ENCODE data around the gene ROPN1L. TPM values are rescaled to one million over a fixed set of nuclear protein-coding genes. Genes with fewer than 3 reads are reported as not detected.

Gene ROPN1L
- total RNA-seq, 1 experiment from 2014 or later: 0.24 TPM

GRCh38 chr5:10502130-10502529, 60.5 kb downstream of the ROPN1L start:
- no TSS peak for BruUV-seq (replicated peaks)
- TF ChIP-seq EZH2 (IDR thresholded peaks at IDR 0.05; ENCODE audit: borderline replicate concordance, low read depth, low read length, poor library complexity, severe bottlenecking) (no peak), CTCF (conservative IDR thresholded peaks at IDR 0.05; ENCODE audit: low read depth, low read length) (no peak)
- H3K36me3 ChIP-seq (ENCODE audit: insufficient read depth, low read length, poor library complexity, severe bottlenecking): no peaks in the 10 kb centered on the region
- no peaks in the 10 kb centered on the region for H3K9me3 ChIP-seq (ENCODE audit: low read depth, low read length, poor library complexity, severe bottlenecking)
- no peak for DNase-seq (ENCODE audit: low spot score)
- H3K4me3 ChIP-seq (ENCODE audit: low read depth, low read length, poor library complexity, severe bottlenecking): no peak overlapping the region
- intact Hi-C loops (cut with micrococcal nuclease; ENCODE audit: unreplicated experiment): no loop called here
- H3K4me1 ChIP-seq (ENCODE audit: insufficient read depth, low read length, poor library complexity, severe bottlenecking): no peaks in the 10 kb centered on the region
- ChIA-PET CTCF (no interaction called here), POLR2A (ENCODE audit: low non-redundant PET) (interaction anchor here (0.7 kb wide), 1 partner anchor 48 kb away, joined by 3 read pairs; no protein-coding TSS in a partner anchor)
- H3K27ac ChIP-seq (ENCODE audit: low read depth, low read length, poor library complexity, severe bottlenecking): no peak overlapping the region
- H3K27me3 ChIP-seq (replicated peaks; ENCODE audit: insufficient read depth, low read depth, low read length, poor library complexity): no peaks in the 10 kb centered on the region

GRCh38 chr5:10502578-10502977, 60.9 kb downstream of the ROPN1L start:
- ChIA-PET CTCF (no interaction called here), POLR2A (ENCODE audit: low non-redundant PET) (no interaction called here)
- Histone ChIP-seq H3K36me3 (ENCODE audit: insufficient read depth, low read length, poor library complexity, severe bottlenecking) (no peaks in the 10 kb centered on the region), H3K9me3 (ENCODE audit: low read depth, low read length, poor library complexity, severe bottlenecking) (no peaks in the 10 kb centered on the region), H3K4me3 (ENCODE audit: low read depth, low read length, poor library complexity, severe bottlenecking) (no peak overlapping the region), H3K4me1 (ENCODE audit: insufficient read depth, low read length, poor library complexity, severe bottlenecking) (no peaks in the 10 kb centered on the region), H3K27ac (ENCODE audit: low read depth, low read length, poor library complexity, severe bottlenecking) (no peak overlapping the region), H3K27me3 (replicated peaks; ENCODE audit: insufficient read depth, low read depth, low read length, poor library complexity) (no peaks in the 10 kb centered on the region)
- no TSS peak for BruUV-seq (replicated peaks)
- intact Hi-C loops (cut with micrococcal nuclease; ENCODE audit: unreplicated experiment): no loop called here
- TF ChIP-seq CTCF (conservative IDR thresholded peaks at IDR 0.05; ENCODE audit: low read depth, low read length) (no peak), EZH2 (IDR thresholded peaks at IDR 0.05; ENCODE audit: borderline replicate concordance, low read depth, low read length, poor library complexity, severe bottlenecking) (no peak)
- DNase-seq (ENCODE audit: low spot score): no peak

- BruUV-seq (replicated peaks): no TSS peak
- CTCF ChIA-PET: no interaction called here
Measured at GRCh38 chr5:10503321-10503720, 61.6 kb downstream of the ROPN1L start.

More at GRCh38 chr5:10503321-10503720, 61.6 kb downstream of the ROPN1L start:
- Histone ChIP-seq H3K4me1 (ENCODE audit: insufficient read depth, low read length, poor library complexity, severe bottlenecking) (no peaks in the 10 kb centered on the region), H3K27ac (ENCODE audit: low read depth, low read length, poor library complexity, severe bottlenecking) (no peak overlapping the region), H3K27me3 (replicated peaks; ENCODE audit: insufficient read depth, low read depth, low read length, poor library complexity) (no peaks in the 10 kb centered on the region), H3K9me3 (ENCODE audit: low read depth, low read length, poor library complexity, severe bottlenecking) (no peaks in the 10 kb centered on the region), H3K36me3 (ENCODE audit: insufficient read depth, low read length, poor library complexity, severe bottlenecking) (no peaks in the 10 kb centered on the region), H3K4me3 (ENCODE audit: low read depth, low read length, poor library complexity, severe bottlenecking) (no peak overlapping the region)
- intact Hi-C loops (cut with micrococcal nuclease; ENCODE audit: unreplicated experiment): no loop called here
- POLR2A ChIA-PET (ENCODE audit: low non-redundant PET): no interaction called here
- DNase-seq (ENCODE audit: low spot score): no peak
- TF ChIP-seq CTCF (conservative IDR thresholded peaks at IDR 0.05; ENCODE audit: low read depth, low read length): no peak

Data from A673 (cell line).